GM12875 (cell line): Measurements from ENCODE around the gene PPM1N.

ENCODE experiments used
- H3K4me3 ChIP-seq: one replicate; pipeline ENCODE4 v1.5.1; 2011; ENCODE audit warnings: low read depth, low read length, control low read depth
- TF ChIP-seq, protein P1 (sequence below): IDR thresholded peaks from 2 replicates; pipeline ENCODE4 v1.5.1; 2011; ENCODE audit warnings: low read depth, mild to moderate bottlenecking, control low read depth, inconsistent platforms, low read length, moderate library complexity, borderline replicate concordance; ENCODE audit not compliant: insufficient read depth

The PPM1N gene

DNA sequence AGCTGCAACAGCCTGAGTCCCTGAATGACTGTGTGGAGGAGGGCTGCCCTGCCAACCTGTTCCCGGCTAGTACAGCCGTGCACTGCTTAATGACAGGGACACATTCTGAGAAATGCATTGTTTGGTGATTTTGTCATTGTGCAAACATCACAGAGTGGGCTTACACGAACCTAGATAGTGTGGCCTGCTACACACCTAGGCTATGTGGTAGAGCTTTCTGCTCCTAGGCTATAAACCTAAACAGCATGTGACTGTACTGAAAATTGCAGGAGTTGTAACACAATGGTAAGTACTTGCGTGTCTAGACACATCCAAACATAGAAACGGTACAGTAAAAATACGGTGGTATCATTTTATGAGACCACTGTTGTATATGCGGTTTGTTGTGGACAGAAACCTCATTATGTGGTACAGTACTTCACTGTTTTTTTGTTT, 44.0 kb downstream of the PPM1N start:
- TF ChIP-seq, protein P1, sequence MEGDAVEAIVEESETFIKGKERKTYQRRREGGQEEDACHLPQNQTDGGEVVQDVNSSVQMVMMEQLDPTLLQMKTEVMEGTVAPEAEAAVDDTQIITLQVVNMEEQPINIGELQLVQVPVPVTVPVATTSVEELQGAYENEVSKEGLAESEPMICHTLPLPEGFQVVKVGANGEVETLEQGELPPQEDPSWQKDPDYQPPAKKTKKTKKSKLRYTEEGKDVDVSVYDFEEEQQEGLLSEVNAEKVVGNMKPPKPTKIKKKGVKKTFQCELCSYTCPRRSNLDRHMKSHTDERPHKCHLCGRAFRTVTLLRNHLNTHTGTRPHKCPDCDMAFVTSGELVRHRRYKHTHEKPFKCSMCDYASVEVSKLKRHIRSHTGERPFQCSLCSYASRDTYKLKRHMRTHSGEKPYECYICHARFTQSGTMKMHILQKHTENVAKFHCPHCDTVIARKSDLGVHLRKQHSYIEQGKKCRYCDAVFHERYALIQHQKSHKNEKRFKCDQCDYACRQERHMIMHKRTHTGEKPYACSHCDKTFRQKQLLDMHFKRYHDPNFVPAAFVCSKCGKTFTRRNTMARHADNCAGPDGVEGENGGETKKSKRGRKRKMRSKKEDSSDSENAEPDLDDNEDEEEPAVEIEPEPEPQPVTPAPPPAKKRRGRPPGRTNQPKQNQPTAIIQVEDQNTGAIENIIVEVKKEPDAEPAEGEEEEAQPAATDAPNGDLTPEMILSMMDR, result no peak
- H3K4me3 ChIP-seq, result no peak overlapping the region

DNA sequence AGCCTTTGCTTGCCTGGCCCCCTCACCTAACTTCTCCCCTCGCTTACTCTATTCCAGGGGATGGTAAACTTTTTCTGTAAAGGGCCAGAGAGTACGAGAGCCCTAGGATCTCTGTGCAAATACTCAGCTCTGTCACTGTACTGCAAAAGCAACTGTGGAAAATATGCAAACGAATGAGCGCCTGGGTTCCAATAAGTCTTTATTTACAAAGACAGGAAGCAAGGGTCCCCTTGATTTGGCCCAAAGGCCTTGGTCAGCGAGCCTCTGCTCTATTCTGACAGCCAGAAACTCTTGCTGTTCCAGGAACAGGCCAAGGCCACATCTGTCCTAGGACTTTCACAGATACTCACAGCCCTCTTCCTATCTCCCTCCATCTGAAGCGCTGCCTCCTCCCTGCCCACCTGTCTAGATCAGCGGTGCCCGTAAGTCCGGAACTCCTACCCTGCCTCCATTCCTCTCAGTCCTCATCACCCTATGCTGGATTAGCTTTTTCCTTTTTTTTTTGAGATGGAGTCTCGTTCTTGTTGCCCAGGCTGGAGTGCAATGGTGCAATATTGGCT, 49.0 kb downstream of the PPM1N start:
- no peak overlapping the region for H3K4me3 ChIP-seq

DNA sequence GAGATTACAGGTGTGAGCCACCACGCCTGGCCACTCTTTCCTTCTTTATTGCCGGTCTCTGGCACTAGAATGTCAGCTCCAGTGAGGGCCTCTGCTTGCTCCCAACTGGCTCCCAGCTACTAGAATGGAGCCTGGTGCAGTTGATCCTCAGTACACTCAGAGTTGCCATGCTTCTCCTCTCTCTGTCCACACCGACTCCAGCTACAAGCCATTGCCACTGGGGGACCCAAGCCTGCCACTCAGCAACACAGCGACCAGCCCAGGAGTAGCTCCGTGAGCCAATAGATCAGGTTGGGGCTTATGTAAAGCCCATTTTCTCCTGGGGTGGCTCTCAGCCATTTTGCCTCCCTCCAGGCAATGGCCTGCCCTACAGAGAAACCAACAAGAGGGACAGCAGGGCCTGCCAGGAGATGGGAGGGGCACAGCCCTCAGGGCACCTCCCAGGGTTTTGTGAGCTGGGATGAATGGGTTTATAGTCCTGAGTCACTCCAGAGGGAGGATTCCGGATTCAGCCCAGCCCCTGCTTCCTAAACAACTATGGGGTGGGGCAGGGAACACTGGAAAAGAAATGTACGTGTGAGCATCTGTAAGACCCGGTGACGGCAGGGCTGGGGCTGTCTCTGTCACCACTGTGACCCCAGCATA, 49.8 kb downstream of the PPM1N start:
- TF ChIP-seq, protein P1, result no peak
- no peak overlapping the region for H3K4me3 ChIP-seq

More for the DNA sequence above, 49.0 kb downstream of the PPM1N start:
- TF ChIP-seq, protein P1, result no peak
